Ascending aorta (tissue), 2 donors: ENCODE data around the gene BRD3OS. TPM values are rescaled to one million over a fixed set of nuclear protein-coding genes. Genes with fewer than 3 reads are reported as not detected.
"Not testable (repeated sequence)": the region's sequence is repeated elsewhere in the genome, so short reads cannot be mapped to it uniquely, and the experiment has no call there.

Experiments used
- DNase-seq, 2 donors: peaks; one replicate each; pipeline ENCODE4 v3.0.0-alpha.2; 2019; ENCODE audit warnings: low spot score in 2 of 2
- H3K27ac ChIP-seq, 2 donors: fragments of 200-600 bp; sonication (generic); one replicate each; pipeline ENCODE4 v1.5.1; 2016 to 2017; ENCODE audit warnings: mild to moderate bottlenecking in 1 of 2
- H3K27me3 ChIP-seq: fragments of 200-600 bp; sonication (generic); one replicate; pipeline ENCODE4 v1.5.1; 2017
- H3K36me3 ChIP-seq, 2 donors: fragments of 200-600 bp; sonication (generic); one replicate each; pipeline ENCODE4 v1.5.1; 2016
- H3K4me1 ChIP-seq, 2 donors: fragments of 200-600 bp; sonication (generic); one replicate each; pipeline ENCODE4 v1.5.1; 2016 to 2017; ENCODE audit warnings: mild to moderate bottlenecking in 1 of 2
- H3K4me3 ChIP-seq, 2 donors: fragments of 200-600 bp; sonication (generic); one replicate each; pipeline ENCODE4 v1.5.1; 2016 to 2017; ENCODE audit warnings: mild to moderate bottlenecking in 1 of 2
- H3K9me3 ChIP-seq, 2 donors: fragments of 200-600 bp; sonication (generic); one replicate each; pipeline ENCODE4 v1.5.1; 2016
- CTCF ChIP-seq, 3 experiments: fragments of 200-600 bp in 2 of 3; fragments of 450-650 bp in 1 of 3; sonication (generic) in 2 of 3; IDR thresholded peaks; one replicate each; pipeline ENCODE4 v1.5.1; 2016 to 2019; ENCODE audit warnings: antibody characterized with exemption in 3 of 3, mild to moderate bottlenecking in 1 of 3, moderate library complexity in 1 of 3
- intact Hi-C: fragments of 100-400 bp; cut with DNase I; formaldehyde crosslinking; loops from one replicate; pipeline ENCODE4 v1.15.1; 2023
- total RNA-seq: library from RNA; depleted of rRNA; stranded (reverse); fragments of >200 nt; gene quantifications from one replicate; pipeline ENCODE4 v1.1.0, GENCODE V29; 2016

The BRD3OS gene
- total RNA-seq, 1 donor from 2014 or later, result 15.9 TPM

GRCh38 chr9:134067904-134068743, 42.8 kb downstream of the BRD3OS start, which contains the start of gene BRD3:
Gene BRD3, minus strand, starts transcription at chr9:134068026. Its CDS starts 14,549 bp downstream, at chr9:134053477.
- Histone ChIP-seq H3K27ac (peak within 1 kb of the TSS; percentile 89 to 99), H3K36me3 (no peaks in the 10 kb centered on the region), H3K4me3 (peak within 1 kb of the TSS; percentile 98), H3K27me3 (no peaks in the 10 kb centered on the region), H3K9me3 (no peaks in the 10 kb centered on the region), H3K4me1 (peaks cover 3 to 16% of the 10 kb centered on the region in 2 donors)
- DNase-seq, result peak in 1 of 2 donors; percentile 91
- intact Hi-C loops, result loop anchor here (1.0 to 2.0 kb wide), 4 partner anchors 43 to 375 kb away; partner anchors contain the start of gene BRD3OS
- TF ChIP-seq CTCF (IDR thresholded peaks at IDR 0.05), result no peak

- intact Hi-C loops, result loop anchor here (1.0 to 2.0 kb wide), 4 partner anchors 44 to 374 kb away; partner anchors contain the start of gene BRD3OS
- peak in 1 of 2 donors; percentile 64 for DNase-seq
- peak overlapping the region; percentile 98 for H3K4me3 ChIP-seq
- H3K36me3 ChIP-seq, result no peaks in the 10 kb centered on the region
- H3K27me3 ChIP-seq, result no peaks in the 10 kb centered on the region
- H3K9me3 ChIP-seq, result no peaks in the 10 kb centered on the region
- H3K4me1 ChIP-seq, result peaks cover 3 to 16% of the 10 kb centered on the region in 2 donors
- TF ChIP-seq CTCF (IDR thresholded peaks at IDR 0.05), result no peak
- H3K27ac ChIP-seq, result peak overlapping the region; percentile 89 to 99
Observed at GRCh38 chr9:134068744-134069479, 43.6 kb downstream of the BRD3OS start.

GRCh38 chr9:134069480-134070399, 44.5 kb downstream of the BRD3OS start:
- intact Hi-C loops, result loop anchor here (2.0 kb wide), 2 partner anchors 93 to 373 kb away; no protein-coding TSS in a partner anchor

GRCh38 chr9:134071149-134071548, 45.9 kb downstream of the BRD3OS start:
- Histone ChIP-seq H3K4me1 (peaks cover under 1 to 3% of the 10 kb centered on the region in 2 donors), H3K9me3 (no peaks in the 10 kb centered on the region), H3K36me3 (no peaks in the 10 kb centered on the region), H3K4me3 (no peak overlapping the region), H3K27ac (no peak overlapping the region), H3K27me3 (no peaks in the 10 kb centered on the region)
- TF ChIP-seq CTCF (IDR thresholded peaks at IDR 0.05), result no peak
- intact Hi-C loops, result no loop called here
- DNase-seq, result peak in 1 of 2 donors; percentile 53

More at GRCh38 chr9:134069480-134070399, 44.5 kb downstream of the BRD3OS start:
- no peaks in the 10 kb centered on the region for H3K27me3 ChIP-seq
- peaks cover 3 to 16% of the 10 kb centered on the region in 2 donors for H3K4me1 ChIP-seq
- no peak for TF ChIP-seq CTCF (IDR thresholded peaks at IDR 0.05)
- H3K4me3 ChIP-seq, result no peak overlapping the region
- H3K27ac ChIP-seq, result no peak overlapping the region
- peak in 1 of 2 donors; percentile 57 for DNase-seq
- H3K9me3 ChIP-seq, result no peaks in the 10 kb centered on the region
- no peaks in the 10 kb centered on the region for H3K36me3 ChIP-seq

GRCh38 chr9:134072683-134073082, 47.4 kb downstream of the BRD3OS start:
- H3K27ac ChIP-seq, DNase-seq, H3K9me3 ChIP-seq, H3K36me3 ChIP-seq, H3K4me3 ChIP-seq, intact Hi-C loops, H3K27me3 ChIP-seq, H3K4me1 ChIP-seq: not testable (repeated sequence)
